Cardiac fibroblast (primary cell): ENCODE results near the gene FIGN.
A peak's percentile ranks its signal among the peaks of the same experiment; 100 is the strongest.

ENCODE experiments used
- DNase-seq, 2 donors: peaks; one replicate each; pipeline versions ENCODE4 v3.0.0 to v3.0.0-alpha.2; 2010; ENCODE audit warnings: low read depth in 2 of 2
- H3K4me3 ChIP-seq, 2 donors: replicated peaks in 1 of 2; 1 replicate in 1 of 2; 2 replicates in 1 of 2; pipeline ENCODE4 v1.5.1; 2011; ENCODE audit warnings: low read depth in 2 of 2, low read length in 2 of 2, mild to moderate bottlenecking in 2 of 2, moderate library complexity in 1 of 2
- TF ChIP-seq, protein P1 (sequence below): IDR thresholded peaks from one replicate; pipeline ENCODE4 v1.5.1; 2011; ENCODE audit warnings: low read depth, mild to moderate bottlenecking, low read length, inconsistent platforms

The FIGN gene

DNA sequence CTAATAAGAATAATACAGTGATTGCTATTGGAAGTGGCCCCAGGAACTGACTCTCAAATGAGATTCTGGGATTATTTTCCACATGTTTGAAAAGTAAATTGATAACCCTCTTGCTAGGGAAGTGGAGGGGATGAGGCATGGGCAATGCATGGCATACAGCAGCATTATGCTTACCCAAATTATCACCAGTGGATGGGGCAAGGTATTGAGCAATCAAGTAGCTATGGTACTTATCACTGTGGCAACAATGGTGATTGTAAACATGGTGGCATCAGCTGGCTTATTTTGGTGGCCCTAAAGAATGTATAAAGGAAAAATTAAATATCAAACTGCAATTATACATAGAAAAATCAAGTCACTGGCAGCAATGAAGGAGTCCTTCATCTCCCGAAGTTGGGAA, 155.1 kb downstream of the FIGN start:
- H3K4me3 ChIP-seq = no peak overlapping the region
- DNase-seq = no peak
- TF ChIP-seq, protein P1, sequence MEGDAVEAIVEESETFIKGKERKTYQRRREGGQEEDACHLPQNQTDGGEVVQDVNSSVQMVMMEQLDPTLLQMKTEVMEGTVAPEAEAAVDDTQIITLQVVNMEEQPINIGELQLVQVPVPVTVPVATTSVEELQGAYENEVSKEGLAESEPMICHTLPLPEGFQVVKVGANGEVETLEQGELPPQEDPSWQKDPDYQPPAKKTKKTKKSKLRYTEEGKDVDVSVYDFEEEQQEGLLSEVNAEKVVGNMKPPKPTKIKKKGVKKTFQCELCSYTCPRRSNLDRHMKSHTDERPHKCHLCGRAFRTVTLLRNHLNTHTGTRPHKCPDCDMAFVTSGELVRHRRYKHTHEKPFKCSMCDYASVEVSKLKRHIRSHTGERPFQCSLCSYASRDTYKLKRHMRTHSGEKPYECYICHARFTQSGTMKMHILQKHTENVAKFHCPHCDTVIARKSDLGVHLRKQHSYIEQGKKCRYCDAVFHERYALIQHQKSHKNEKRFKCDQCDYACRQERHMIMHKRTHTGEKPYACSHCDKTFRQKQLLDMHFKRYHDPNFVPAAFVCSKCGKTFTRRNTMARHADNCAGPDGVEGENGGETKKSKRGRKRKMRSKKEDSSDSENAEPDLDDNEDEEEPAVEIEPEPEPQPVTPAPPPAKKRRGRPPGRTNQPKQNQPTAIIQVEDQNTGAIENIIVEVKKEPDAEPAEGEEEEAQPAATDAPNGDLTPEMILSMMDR = no peak

DNA sequence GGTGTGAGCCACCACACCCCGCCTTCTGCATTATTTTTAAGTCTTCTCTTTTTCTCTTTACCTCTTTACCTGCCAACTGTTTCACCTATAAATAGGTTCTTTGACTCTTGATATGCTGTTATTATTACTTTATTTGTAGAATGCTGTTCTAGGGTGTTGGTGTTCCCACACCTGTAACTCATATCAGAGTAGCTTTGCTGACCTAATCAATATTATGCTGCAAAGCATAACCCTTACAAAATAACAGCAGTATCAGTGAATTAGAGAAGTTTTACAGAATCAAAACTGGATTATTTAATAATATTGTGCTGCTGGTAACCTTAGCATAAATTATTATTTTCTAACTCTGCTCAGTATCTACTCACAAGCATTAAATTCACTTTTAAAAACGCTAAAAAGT, 161.5 kb downstream of the FIGN start:
- no peak for DNase-seq
- TF ChIP-seq, protein P1 = no peak
- no peak overlapping the region for H3K4me3 ChIP-seq

DNA sequence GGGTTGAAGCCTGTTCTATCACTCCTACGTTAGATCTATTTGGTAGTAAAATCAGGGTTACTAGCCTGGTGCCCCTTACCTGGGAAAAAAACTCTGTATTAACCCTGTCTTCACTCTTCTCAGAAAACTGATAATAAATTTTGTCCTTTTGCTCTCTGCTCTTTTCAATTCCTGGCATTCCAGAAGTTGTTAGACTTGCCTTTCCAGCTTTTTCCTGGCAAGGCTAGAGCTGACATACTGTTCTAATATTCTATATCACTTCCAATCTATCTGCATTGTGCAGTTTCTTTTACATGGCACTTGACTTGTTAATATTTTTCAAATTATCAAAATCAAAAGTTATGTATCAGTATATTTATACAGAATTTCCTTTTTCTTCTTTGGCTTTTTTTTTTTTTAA, 162.2 kb downstream of the FIGN start:
- H3K4me3 ChIP-seq = no peak overlapping the region
- TF ChIP-seq, protein P1 = no peak
- DNase-seq = no peak

DNA sequence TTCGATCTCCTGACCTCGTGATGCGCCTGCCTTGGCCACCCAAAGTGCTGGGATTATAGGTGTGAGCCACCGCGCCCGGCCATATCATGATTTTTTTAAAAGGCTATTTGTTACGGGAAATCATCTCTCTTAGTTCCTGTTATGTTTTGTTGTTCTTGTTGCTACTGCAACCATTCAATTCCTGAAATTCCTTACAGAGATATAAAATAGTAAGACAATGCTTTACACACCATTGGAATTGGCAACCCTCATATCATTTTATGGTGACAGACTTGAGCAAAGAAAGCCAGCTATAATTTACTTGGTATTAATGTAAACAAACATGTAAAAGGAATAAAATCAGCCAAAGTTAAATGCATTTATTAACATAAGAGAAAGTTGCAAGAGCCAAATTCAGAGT, 163.0 kb downstream of the FIGN start:
- no peak overlapping the region for H3K4me3 ChIP-seq
- TF ChIP-seq, protein P1 = no peak

DNA sequence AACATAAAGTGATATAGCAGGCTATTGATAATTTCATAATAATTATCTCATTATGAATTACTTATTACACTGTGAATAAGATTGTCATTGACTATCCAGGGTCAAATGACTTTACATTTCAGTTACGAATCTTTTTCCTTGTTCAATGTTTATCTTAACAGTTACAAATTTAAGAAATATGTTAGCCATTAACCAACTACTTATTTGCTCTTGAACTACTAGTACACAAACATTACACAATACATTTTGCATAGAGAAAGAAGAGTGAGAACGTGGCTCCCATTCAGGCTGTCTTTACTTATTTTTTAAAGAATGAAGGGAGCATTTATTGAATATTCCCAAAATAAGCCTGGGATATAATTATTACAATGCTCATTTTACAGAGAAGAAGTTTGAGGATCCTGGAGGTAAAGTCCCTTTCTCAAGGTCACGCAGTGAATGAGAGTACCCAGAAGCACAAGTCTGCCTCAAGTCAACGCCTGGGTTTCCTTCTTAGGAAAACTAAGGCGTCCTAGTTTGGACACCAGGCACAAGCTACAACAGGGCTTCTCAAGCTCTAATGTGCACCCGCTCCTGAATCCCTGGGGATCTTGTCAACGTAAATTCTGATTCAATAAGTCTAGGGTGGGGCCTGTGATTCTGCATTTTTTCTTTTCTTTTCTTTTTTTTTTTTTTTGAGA, 164.2 kb downstream of the FIGN start:
- DNase-seq = no peak
- TF ChIP-seq, protein P1 = no peak
- no peak overlapping the region for H3K4me3 ChIP-seq

More for the DNA sequence above, 163.0 kb downstream of the FIGN start:
- peak in 1 of 2 donors; percentile 10 for DNase-seq

DNA sequence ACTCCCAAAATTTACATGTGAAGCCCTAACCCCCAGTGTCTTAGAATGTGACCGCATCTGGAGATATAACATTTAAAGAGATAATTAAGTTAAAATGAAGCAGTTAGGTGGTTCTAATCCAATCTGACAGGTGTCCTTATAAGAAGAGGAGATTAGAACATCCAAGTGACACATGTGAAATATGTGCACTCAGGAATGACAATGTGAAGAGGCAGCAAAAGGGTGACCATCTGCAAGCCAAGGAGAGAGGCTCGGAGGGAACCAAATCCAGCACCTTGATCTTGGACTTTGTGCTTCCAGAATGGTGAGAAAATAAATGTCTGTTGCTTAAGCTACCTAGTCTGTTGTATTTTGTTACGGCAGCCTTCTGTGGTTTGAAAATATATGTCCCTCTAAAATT, 165.4 kb downstream of the FIGN start:
- DNase-seq = no peak
- TF ChIP-seq, protein P1 = no peak
- H3K4me3 ChIP-seq = no peak overlapping the region

DNA sequence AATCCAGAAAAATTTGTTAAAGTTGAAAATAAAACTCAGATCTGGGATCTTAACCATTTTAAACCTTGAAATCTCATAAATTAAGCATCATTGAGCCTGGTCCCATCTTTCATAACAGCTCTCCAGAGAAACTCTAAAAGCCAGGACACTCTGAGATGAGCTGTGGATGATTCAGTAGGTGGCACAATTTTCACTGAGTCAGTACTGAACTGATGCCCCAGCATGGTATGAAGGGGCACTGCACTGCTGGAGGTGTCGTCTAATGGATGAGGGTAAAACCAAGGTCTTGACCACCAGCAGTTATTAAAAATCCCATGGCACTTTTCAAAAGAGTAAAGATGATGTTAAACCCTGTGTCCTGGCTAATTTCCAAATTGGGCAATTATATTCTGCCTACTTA, 170.6 kb downstream of the FIGN start:
- no peak overlapping the region for H3K4me3 ChIP-seq
- TF ChIP-seq, protein P1 = no peak
- no peak for DNase-seq
